Peyer's patch (tissue), 4 donors: Measurements from ENCODE around the gene FAM161B. TPM values are rescaled to one million over a fixed set of nuclear protein-coding genes. Genes with fewer than 3 reads are reported as not detected.

ENCODE experiments used
- DNase-seq, 3 donors: peaks; one replicate each; pipeline ENCODE4 v3.0.0-alpha.2; 2017 to 2019
- H3K27ac ChIP-seq, 4 donors: fragments of 200-600 bp; sonication (generic); one replicate each; pipeline ENCODE4 v1.5.1; 2016 to 2019
- H3K27me3 ChIP-seq, 2 donors: fragments of 200-600 bp; sonication (generic); one replicate each; pipeline ENCODE4 v1.5.1; 2019
- H3K36me3 ChIP-seq, 3 donors: fragments of 200-600 bp; sonication (generic); one replicate each; pipeline ENCODE4 v1.5.1; 2016 to 2019
- H3K4me1 ChIP-seq, 4 donors: fragments of 200-600 bp; sonication (generic); one replicate each; pipeline ENCODE4 v1.5.1; 2016 to 2019
- H3K4me3 ChIP-seq, 4 donors: fragments of 200-600 bp; sonication (generic); 1 replicate in 3 of 4; 2 replicates in 1 of 4; pipeline ENCODE4 v1.5.1; 2016 to 2019; ENCODE audit warnings: mild to moderate bottlenecking in 1 of 4
- H3K9me3 ChIP-seq, 4 donors: fragments of 200-600 bp; sonication (generic); one replicate each; pipeline ENCODE4 v1.5.1; 2016 to 2019; ENCODE audit warnings: mild to moderate bottlenecking in 1 of 4
- CTCF ChIP-seq, 6 experiments: fragments of 450-650 bp in 4 of 6; fragments of 200-600 bp in 2 of 6; sonication (generic) in 1 of 6; IDR thresholded peaks; one replicate each; pipeline ENCODE4 v1.5.1; 2017 to 2019; ENCODE audit warnings: antibody characterized with exemption in 6 of 6, mild to moderate bottlenecking in 3 of 6, moderate library complexity in 1 of 6
- POLR2A ChIP-seq, 2 donors: fragments of 450-650 bp; IDR thresholded peaks; one replicate each; pipeline ENCODE4 v1.5.1; 2017; ENCODE audit warnings: antibody characterized with exemption in 2 of 2, mild to moderate bottlenecking in 2 of 2, moderate library complexity in 2 of 2
- small RNA-seq, 2 donors: library from RNA; depleted of rRNA; stranded (forward); fragments of <200 nt; gene quantifications; one replicate each; pipeline ENCODE3, GENCODE V24; 2016
- total RNA-seq, 4 donors: library from RNA; depleted of rRNA; stranded (reverse); fragments of >200 nt; gene quantifications; one replicate each; pipeline ENCODE4 v1.1.0, GENCODE V29; 2016

Gene FAM161B
- total RNA-seq, 4 donors from 2014 or later, result 1.7 to 12.9 (median 8.3) TPM

DNA sequence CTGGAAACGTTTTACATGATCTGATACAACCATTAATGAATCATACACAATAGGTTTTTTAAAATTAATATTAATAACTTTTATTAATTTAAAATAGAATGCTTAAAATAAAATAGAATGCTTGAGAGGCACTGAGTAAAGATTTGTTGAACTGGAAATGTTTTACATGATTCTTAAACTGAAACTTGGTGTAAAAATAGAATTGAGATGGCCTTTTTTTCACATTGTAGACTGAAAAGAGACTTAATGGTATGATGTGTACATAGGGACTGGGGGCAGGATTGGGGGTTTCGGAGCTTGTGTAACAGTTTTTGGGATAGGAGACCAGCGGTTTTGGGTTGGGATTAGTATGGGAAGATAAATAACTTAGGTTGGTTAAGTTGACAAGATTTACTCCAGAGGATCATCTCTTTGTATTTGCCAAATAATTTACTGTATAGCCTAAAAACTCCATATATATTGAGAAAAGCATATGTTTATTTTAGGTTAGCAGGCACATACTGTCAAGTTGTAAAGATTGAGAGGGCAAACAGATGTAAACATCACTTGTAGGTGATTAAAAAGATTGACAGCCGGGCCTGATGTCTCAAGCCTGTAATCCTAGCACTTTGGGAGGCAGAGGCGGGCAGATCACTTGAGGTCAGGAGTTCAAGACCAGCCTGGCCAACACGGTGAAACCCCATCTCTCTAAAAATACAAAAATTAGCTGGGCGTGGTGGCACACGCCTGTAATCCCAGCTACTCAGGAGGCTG, 65.3 kb downstream of the FAM161B start:
- Histone ChIP-seq H3K27ac (no peak overlapping the region), H3K36me3 (no peaks in the 10 kb centered on the region), H3K4me1 (peaks cover 0 to 22% (median 0%) of the 10 kb centered on the region in 4 donors), H3K4me3 (no peak overlapping the region), H3K9me3 (no peaks in the 10 kb centered on the region), H3K27me3 (no peaks in the 10 kb centered on the region)
- DNase-seq, result no peak
- TF ChIP-seq POLR2A (IDR thresholded peaks at IDR 0.05), result no peak
- no peak for TF ChIP-seq CTCF (IDR thresholded peaks at IDR 0.05)

Small RNAs within 50 kb of the gene (small RNA-seq; reads per million reads assigned to genes)
- 0 reads per million in 2 donors for gene RF00019

Other genes with a start within 250 kb of the FAM161B start
- 10 to 100 TPM in 1 of 4 donors, 1 to 10 TPM in 3; 4.4 to 11.6 (median 7.0) TPM for gene PNMA1, start 235.7 kb downstream of the FAM161B start, total RNA-seq
- 10 to 100 TPM; 11.1 to 19.0 (median 12.9) TPM for gene PTGR2, start 98.3 kb downstream of the FAM161B start, total RNA-seq
- 10 to 100 TPM; 44.6 to 71.2 (median 61.0) TPM for gene ZNF410, start 63.2 kb downstream of the FAM161B start, total RNA-seq
- gene COQ6, start 208 bp upstream of the FAM161B start, total RNA-seq, result 10 to 100 TPM; 42.0 to 72.6 (median 55.0) TPM
- 100 to 1,000 TPM in 3 of 4 donors, 10 to 100 TPM in 1; 28.9 to 300 (median 148) TPM for gene ENTPD5, start 69.2 kb upstream of the FAM161B start, total RNA-seq
- 1 to 10 TPM in 3 of 4 donors, under 1 TPM in 1; 0.53 to 5.3 (median 3.0) TPM for gene BBOF1, start 69.3 kb upstream of the FAM161B start, total RNA-seq
- 10 to 100 TPM in 3 of 4 donors, 1 to 10 TPM in 1; 9.1 to 67.8 (median 50.4) TPM for gene ALDH6A1, start 134.4 kb upstream of the FAM161B start, total RNA-seq
- 10 to 100 TPM in 3 of 4 donors, 1 to 10 TPM in 1; 9.2 to 24.2 (median 14.8) TPM for gene LIN52, start 134.9 kb upstream of the FAM161B start, total RNA-seq